ENCODE data around the gene TRAF2. TPM values are rescaled to one million over a fixed set of nuclear protein-coding genes. Genes with fewer than 3 reads are reported as not detected.

TRAF2 gene
- total RNA-seq, 4 donors from 2014 or later: 8.6 to 16.1 (median 10.5) TPM

DNA sequence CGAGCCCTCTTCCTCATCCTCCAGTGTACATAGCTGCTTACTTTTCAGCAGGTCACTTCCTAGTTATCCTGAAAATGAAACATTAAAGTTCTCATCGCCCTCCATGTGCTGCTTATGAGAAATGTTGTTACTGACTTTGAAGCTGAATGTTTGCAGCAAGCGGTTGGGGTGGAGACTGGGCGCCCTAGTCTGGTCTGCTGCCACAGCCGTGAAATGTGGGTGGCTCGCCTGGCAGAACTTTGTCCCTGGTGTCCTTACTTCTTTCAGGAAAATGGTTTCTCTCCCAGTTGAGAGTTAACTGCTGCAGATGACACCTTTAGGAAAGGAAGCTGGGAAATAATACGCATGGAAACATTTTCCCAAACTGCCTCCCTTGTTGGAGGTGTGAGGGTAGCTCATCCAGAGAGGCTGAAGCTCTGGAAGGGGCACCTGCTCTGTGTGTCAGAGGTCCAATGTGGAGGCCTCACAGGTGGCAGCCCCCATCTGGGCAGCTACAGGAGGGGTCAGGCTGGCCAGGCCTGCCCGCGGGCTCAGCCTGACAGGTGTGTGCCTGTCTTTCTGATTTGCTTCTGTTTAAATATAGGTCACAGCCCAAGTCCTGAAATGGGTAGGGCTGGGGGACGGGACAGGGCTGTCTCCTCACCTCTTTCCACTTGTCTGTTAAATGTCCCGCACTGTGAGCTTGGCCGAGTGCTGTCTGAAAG lies 24.0 kb downstream of the TRAF2 start:
- Histone ChIP-seq H3K27ac (no peak overlapping the region), H3K4me1 (no peaks in the 10 kb centered on the region), H3K27me3 (no peaks in the 10 kb centered on the region), H3K4me3 (no peak overlapping the region), H3K36me3 (peaks cover 56% of the 10 kb centered on the region), H3K9me3 (no peaks in the 10 kb centered on the region)
- 84% methylated on average over 9 of the region's 12 CpGs for WGBS
- DNase-seq (ENCODE audit: low spot score in 2 of 2): no peak
- TF ChIP-seq POLR2A (IDR thresholded peaks at IDR 0.05): no peak
- TF ChIP-seq, protein P1, sequence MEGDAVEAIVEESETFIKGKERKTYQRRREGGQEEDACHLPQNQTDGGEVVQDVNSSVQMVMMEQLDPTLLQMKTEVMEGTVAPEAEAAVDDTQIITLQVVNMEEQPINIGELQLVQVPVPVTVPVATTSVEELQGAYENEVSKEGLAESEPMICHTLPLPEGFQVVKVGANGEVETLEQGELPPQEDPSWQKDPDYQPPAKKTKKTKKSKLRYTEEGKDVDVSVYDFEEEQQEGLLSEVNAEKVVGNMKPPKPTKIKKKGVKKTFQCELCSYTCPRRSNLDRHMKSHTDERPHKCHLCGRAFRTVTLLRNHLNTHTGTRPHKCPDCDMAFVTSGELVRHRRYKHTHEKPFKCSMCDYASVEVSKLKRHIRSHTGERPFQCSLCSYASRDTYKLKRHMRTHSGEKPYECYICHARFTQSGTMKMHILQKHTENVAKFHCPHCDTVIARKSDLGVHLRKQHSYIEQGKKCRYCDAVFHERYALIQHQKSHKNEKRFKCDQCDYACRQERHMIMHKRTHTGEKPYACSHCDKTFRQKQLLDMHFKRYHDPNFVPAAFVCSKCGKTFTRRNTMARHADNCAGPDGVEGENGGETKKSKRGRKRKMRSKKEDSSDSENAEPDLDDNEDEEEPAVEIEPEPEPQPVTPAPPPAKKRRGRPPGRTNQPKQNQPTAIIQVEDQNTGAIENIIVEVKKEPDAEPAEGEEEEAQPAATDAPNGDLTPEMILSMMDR (IDR thresholded peaks at IDR 0.05): no peak
- TF ChIP-seq EP300 (IDR thresholded peaks at IDR 0.05): no peak
- TF ChIP-seq POLR2AphosphoS5 (IDR thresholded peaks at IDR 0.05): no peak

DNA sequence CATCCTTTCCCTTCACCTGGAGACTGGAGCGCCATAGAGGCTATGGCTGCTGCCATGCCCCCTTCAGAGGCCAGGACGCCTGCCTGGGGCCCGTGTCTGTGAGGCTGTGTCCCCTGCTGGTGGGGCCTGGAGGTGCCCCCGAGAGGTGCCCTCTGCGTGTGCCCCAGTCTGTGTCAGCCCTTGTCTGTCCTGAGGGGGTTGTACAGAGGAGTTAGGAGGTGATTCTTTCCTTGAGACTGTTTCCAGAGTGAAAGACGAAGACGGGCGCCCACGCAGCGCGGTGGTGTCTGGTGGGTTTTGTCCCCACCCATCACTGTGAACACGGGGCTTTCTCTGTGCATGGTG lies 24.6 kb downstream of the TRAF2 start:
- peaks cover 62% of the 10 kb centered on the region for H3K36me3 ChIP-seq
- H3K4me1 ChIP-seq: no peaks in the 10 kb centered on the region
- no peaks in the 10 kb centered on the region for H3K9me3 ChIP-seq
- no peak overlapping the region for H3K27ac ChIP-seq
- 90% methylated on average over 8 of the region's 12 CpGs for WGBS
- no peak overlapping the region for H3K4me3 ChIP-seq
- H3K27me3 ChIP-seq: no peaks in the 10 kb centered on the region
- TF ChIP-seq, protein P1 (IDR thresholded peaks at IDR 0.05): no peak
- no peak for TF ChIP-seq POLR2AphosphoS5 (IDR thresholded peaks at IDR 0.05)
- TF ChIP-seq POLR2A (IDR thresholded peaks at IDR 0.05): no peak
- no peak for TF ChIP-seq EP300 (IDR thresholded peaks at IDR 0.05)
- no peak for DNase-seq (ENCODE audit: low spot score in 2 of 2)

DNA sequence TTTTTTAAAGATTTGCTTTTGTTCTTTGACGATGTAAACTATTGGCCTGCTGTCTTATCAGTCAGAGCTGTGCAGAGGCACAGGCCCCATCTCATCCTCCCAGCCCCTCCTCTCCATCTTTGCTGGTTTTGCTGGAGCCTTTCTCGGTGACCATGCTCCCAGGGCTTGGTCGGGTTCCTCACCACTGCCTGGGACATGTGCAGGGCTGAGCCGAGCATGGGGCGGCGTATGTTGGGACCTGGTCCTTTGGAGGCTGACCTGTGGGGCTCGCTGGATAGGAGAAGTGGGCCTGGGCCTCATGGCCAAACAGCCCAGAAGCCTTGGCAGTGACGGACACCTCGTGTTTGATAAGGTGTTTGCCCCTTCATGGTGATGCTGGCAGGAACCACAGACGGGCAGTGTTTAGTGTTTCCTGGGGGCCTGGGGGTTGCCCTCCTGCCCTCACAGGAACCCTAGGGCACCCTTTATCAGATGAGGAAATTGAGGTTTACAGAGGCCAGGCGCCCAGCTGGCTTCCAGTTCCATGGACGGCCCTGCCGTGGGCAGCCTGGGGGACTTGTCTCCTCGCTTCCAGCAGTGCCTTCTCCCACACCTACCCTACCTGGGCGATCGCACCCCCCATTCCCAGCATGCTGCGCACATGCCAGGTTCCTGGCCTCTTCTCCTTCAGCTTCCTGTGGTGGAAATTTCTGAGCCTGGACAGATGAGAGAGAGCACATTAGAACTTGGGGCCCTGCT lies 27.6 kb downstream of the TRAF2 start:
- Histone ChIP-seq H3K36me3 (peaks cover 65% of the 10 kb centered on the region), H3K27ac (no peak overlapping the region), H3K4me3 (no peak overlapping the region), H3K27me3 (no peaks in the 10 kb centered on the region), H3K4me1 (no peaks in the 10 kb centered on the region), H3K9me3 (no peaks in the 10 kb centered on the region)
- WGBS: 99% methylated on average over 15 of the region's 17 CpGs
- no peak for DNase-seq (ENCODE audit: low spot score in 2 of 2)
- TF ChIP-seq POLR2A (IDR thresholded peaks at IDR 0.05) (no peak), EP300 (IDR thresholded peaks at IDR 0.05) (no peak), POLR2AphosphoS5 (IDR thresholded peaks at IDR 0.05) (no peak)
- TF ChIP-seq, protein P1 (IDR thresholded peaks at IDR 0.05): no peak

DNA sequence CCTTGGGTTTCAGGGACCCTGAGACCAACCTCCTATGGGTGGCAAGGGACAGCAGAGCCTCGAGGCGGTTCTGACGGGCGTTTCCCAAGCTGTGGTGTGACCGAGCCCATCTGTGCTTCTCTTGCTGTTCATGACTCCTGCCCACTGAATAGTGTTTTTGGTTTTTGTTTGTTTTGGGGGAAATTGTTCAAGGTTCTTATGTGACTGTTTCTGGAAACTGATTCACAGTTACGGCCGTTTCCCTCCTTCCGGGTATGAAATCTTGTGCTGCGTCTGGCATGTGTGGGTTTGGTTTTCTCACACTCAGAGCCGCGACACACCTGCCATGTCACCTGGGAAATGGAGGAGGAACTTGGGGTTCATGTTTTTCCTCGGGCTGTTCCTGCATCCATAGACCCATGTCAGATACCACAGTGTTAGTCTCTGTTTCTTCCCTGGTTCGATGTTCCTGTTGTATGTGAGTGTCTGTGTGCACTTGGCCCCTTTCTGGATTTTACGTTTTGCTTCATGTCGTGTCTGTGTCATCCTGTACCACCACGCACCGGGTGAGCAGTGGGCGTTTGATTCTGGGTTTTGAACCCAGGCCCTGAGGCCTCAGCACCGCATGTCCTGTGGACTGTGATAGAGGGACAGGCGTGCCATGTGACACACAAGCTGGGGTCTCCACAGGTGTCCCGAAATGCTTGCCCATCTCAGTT lies 29.5 kb downstream of the TRAF2 start:
- Histone ChIP-seq H3K4me1 (no peaks in the 10 kb centered on the region), H3K9me3 (no peaks in the 10 kb centered on the region), H3K27ac (no peak overlapping the region), H3K4me3 (no peak overlapping the region), H3K36me3 (peaks cover 58% of the 10 kb centered on the region), H3K27me3 (no peaks in the 10 kb centered on the region)
- DNase-seq (ENCODE audit: low spot score in 2 of 2): no peak
- TF ChIP-seq POLR2A (IDR thresholded peaks at IDR 0.05) (no peak), POLR2AphosphoS5 (IDR thresholded peaks at IDR 0.05) (no peak), EP300 (IDR thresholded peaks at IDR 0.05) (no peak)
- TF ChIP-seq, protein P1 (IDR thresholded peaks at IDR 0.05): no peak
- WGBS: 81% methylated on average over 21 of the region's 21 CpGs
